Progenitor cell of endocrine pancreas (in vitro differentiated cells): Measurements from ENCODE around the gene RABL2B. TPM values are rescaled to one million over a fixed set of nuclear protein-coding genes. Genes with fewer than 3 reads are reported as not detected.

Experiments
- DNase-seq: peaks from one replicate; pipeline ENCODE4 v3.0.0; 2021; ENCODE audit warnings: low spot score; ENCODE audit not compliant: unreplicated experiment
- H3K27ac Mint-ChIP-seq: 2 replicates; pipeline ENCODE4 v1.8.0; 2021; ENCODE audit warnings: mild to moderate bottlenecking, moderate library complexity, mixed read lengths
- H3K27me3 Mint-ChIP-seq: 2 replicates; pipeline ENCODE4 v1.8.0; 2021; ENCODE audit warnings: mixed read lengths
- H3K36me3 Mint-ChIP-seq: 2 replicates; pipeline ENCODE4 v1.8.0; 2022; ENCODE audit warnings: mixed read lengths; ENCODE audit not compliant: insufficient read depth
- H3K4me1 Mint-ChIP-seq: 2 replicates; pipeline ENCODE4 v1.8.0; 2021; ENCODE audit warnings: low read depth, mixed read lengths
- H3K4me3 Mint-ChIP-seq: 2 replicates; pipeline ENCODE4 v1.8.0; 2021; ENCODE audit warnings: low read depth, mild to moderate bottlenecking, moderate library complexity, mixed read lengths
- H3K9me3 Mint-ChIP-seq: 2 replicates; pipeline ENCODE4 v1.8.0; 2021; ENCODE audit warnings: low read depth, mixed read lengths
- CTCF ChIP-seq: fragments of 200-600 bp; sonication (generic); IDR thresholded peaks from one replicate; pipeline ENCODE4 v1.5.0; 2021; ENCODE audit warnings: antibody characterized with exemption, mild to moderate bottlenecking; ENCODE audit not compliant: unreplicated experiment
- total RNA-seq: library from RNA; stranded (reverse); gene quantifications from 2 replicates; pipeline ENCODE4 v1.2.1, GENCODE V29; 2021

RABL2B gene
- total RNA-seq, 1 donor from 2014 or later, result 88.7 TPM

- peaks cover 17% of the 10 kb centered on the region for H3K27me3 Mint-ChIP-seq
Observed at GRCh38 chr22:50730013-50730891, 53.2 kb downstream of the RABL2B start.

GRCh38 chr22:50729391-50730012 is 53.9 kb downstream of the RABL2B start:
- peaks cover 15% of the 10 kb centered on the region for H3K27me3 Mint-ChIP-seq
- no peaks in the 10 kb centered on the region for H3K4me1 Mint-ChIP-seq
- TF ChIP-seq CTCF, result no peak
- H3K9me3 Mint-ChIP-seq, result no peaks in the 10 kb centered on the region
- no peaks in the 10 kb centered on the region for H3K36me3 Mint-ChIP-seq
- H3K27ac Mint-ChIP-seq, result no peak overlapping the region
- DNase-seq, result no peak
- H3K4me3 Mint-ChIP-seq, result no peak overlapping the region

More at GRCh38 chr22:50730013-50730891, 53.2 kb downstream of the RABL2B start:
- no peak overlapping the region for H3K4me3 Mint-ChIP-seq
- DNase-seq, result no peak
- H3K4me1 Mint-ChIP-seq, result no peaks in the 10 kb centered on the region
- no peak overlapping the region for H3K27ac Mint-ChIP-seq
- H3K36me3 Mint-ChIP-seq, result no peaks in the 10 kb centered on the region
- H3K9me3 Mint-ChIP-seq, result no peaks in the 10 kb centered on the region
- no peak for TF ChIP-seq CTCF

- Mint-ChIP-seq H3K9me3 (no peaks in the 10 kb centered on the region), H3K4me3 (no peak overlapping the region), H3K27ac (no peak overlapping the region), H3K27me3 (peaks cover 6% of the 10 kb centered on the region), H3K36me3 (peaks cover 2% of the 10 kb centered on the region), H3K4me1 (no peaks in the 10 kb centered on the region)
- no peak for TF ChIP-seq CTCF
- DNase-seq, result no peak
Observed at GRCh38 chr22:50728523-50728931, 54.9 kb downstream of the RABL2B start.

- H3K27me3 Mint-ChIP-seq, result peaks cover 5% of the 10 kb centered on the region
- DNase-seq, result no peak
- no peak overlapping the region for H3K4me3 Mint-ChIP-seq
- TF ChIP-seq CTCF, result no peak
- H3K27ac Mint-ChIP-seq, result no peak overlapping the region
- no peaks in the 10 kb centered on the region for H3K4me1 Mint-ChIP-seq
- H3K9me3 Mint-ChIP-seq, result no peaks in the 10 kb centered on the region
- peaks cover 2% of the 10 kb centered on the region for H3K36me3 Mint-ChIP-seq
Observed at GRCh38 chr22:50727678-50728522, 55.5 kb downstream of the RABL2B start.
